ENCODE data around the gene MAJIN. TPM values are rescaled to one million over a fixed set of nuclear protein-coding genes. Genes with fewer than 3 reads are reported as not detected.

Gene MAJIN
- total RNA-seq, 1 donor from 2014 or later = not detected

- Mint-ChIP-seq H3K36me3 (ENCODE audit: low read depth) (peaks cover 25% of the 10 kb centered on the region), H3K4me3 (ENCODE audit: unreplicated experiment) (no peak overlapping the region), H3K27ac (ENCODE audit: unreplicated experiment) (no peak overlapping the region), H3K4me1 (ENCODE audit: low read depth) (no peaks in the 10 kb centered on the region), H3K27me3 (ENCODE audit: low read depth) (no peaks in the 10 kb centered on the region), H3K9me3 (ENCODE audit: low read depth) (no peaks in the 10 kb centered on the region)
- TF ChIP-seq CTCF (IDR thresholded peaks at IDR 0.05) = no peak
- no peak for DNase-seq (ENCODE audit: low spot score)
Observed at GRCh38 chr11:64900263-64900678, 71.6 kb downstream of the MAJIN start.

GRCh38 chr11:64898541-64898940 lies 73.4 kb downstream of the MAJIN start:
- H3K4me1 Mint-ChIP-seq (ENCODE audit: low read depth) = no peaks in the 10 kb centered on the region
- no peak for TF ChIP-seq CTCF (IDR thresholded peaks at IDR 0.05)
- DNase-seq (ENCODE audit: low spot score) = peak; percentile 86
- H3K27me3 Mint-ChIP-seq (ENCODE audit: low read depth) = no peaks in the 10 kb centered on the region
- peaks cover 22% of the 10 kb centered on the region for H3K36me3 Mint-ChIP-seq (ENCODE audit: low read depth)
- no peak overlapping the region for H3K27ac Mint-ChIP-seq (ENCODE audit: unreplicated experiment)
- H3K9me3 Mint-ChIP-seq (ENCODE audit: low read depth) = no peaks in the 10 kb centered on the region
- no peak overlapping the region for H3K4me3 Mint-ChIP-seq (ENCODE audit: unreplicated experiment)

GRCh38 chr11:64898076-64898445 lies 73.8 kb downstream of the MAJIN start:
- Mint-ChIP-seq H3K27ac (ENCODE audit: unreplicated experiment) (no peak overlapping the region), H3K36me3 (ENCODE audit: low read depth) (peaks cover 21% of the 10 kb centered on the region), H3K27me3 (ENCODE audit: low read depth) (no peaks in the 10 kb centered on the region), H3K4me1 (ENCODE audit: low read depth) (no peaks in the 10 kb centered on the region), H3K4me3 (ENCODE audit: unreplicated experiment) (no peak overlapping the region), H3K9me3 (ENCODE audit: low read depth) (no peaks in the 10 kb centered on the region)
- DNase-seq (ENCODE audit: low spot score) = no peak
- TF ChIP-seq CTCF (IDR thresholded peaks at IDR 0.05) = no peak

GRCh38 chr11:64897381-64898075 lies 74.4 kb downstream of the MAJIN start:
- TF ChIP-seq CTCF (IDR thresholded peaks at IDR 0.05) = no peak
- Mint-ChIP-seq H3K27ac (ENCODE audit: unreplicated experiment) (no peak overlapping the region), H3K9me3 (ENCODE audit: low read depth) (no peaks in the 10 kb centered on the region), H3K27me3 (ENCODE audit: low read depth) (no peaks in the 10 kb centered on the region), H3K36me3 (ENCODE audit: low read depth) (peaks cover 21% of the 10 kb centered on the region), H3K4me1 (ENCODE audit: low read depth) (no peaks in the 10 kb centered on the region), H3K4me3 (ENCODE audit: unreplicated experiment) (no peak overlapping the region)
- DNase-seq (ENCODE audit: low spot score) = peak; percentile 81

- H3K27me3 Mint-ChIP-seq (ENCODE audit: low read depth) = no peaks in the 10 kb centered on the region
- H3K4me3 Mint-ChIP-seq (ENCODE audit: unreplicated experiment) = no peak overlapping the region
- no peak overlapping the region for H3K27ac Mint-ChIP-seq (ENCODE audit: unreplicated experiment)
- H3K9me3 Mint-ChIP-seq (ENCODE audit: low read depth) = no peaks in the 10 kb centered on the region
- DNase-seq (ENCODE audit: low spot score) = peak; percentile 78
- no peak for TF ChIP-seq CTCF (IDR thresholded peaks at IDR 0.05)
- peaks cover 19% of the 10 kb centered on the region for H3K36me3 Mint-ChIP-seq (ENCODE audit: low read depth)
- no peaks in the 10 kb centered on the region for H3K4me1 Mint-ChIP-seq (ENCODE audit: low read depth)
Observed at GRCh38 chr11:64896448-64897022, 75.4 kb downstream of the MAJIN start.
